Astrocyte (in vitro differentiated cells and primary cell): ENCODE data around the gene COMMD3.

Experiments
- EZH2 ChIP-seq: IDR thresholded peaks from 2 replicates; pipeline ENCODE4 v1.6.1; 2012; ENCODE audit warnings: mild to moderate bottlenecking, low read length, inconsistent platforms; ENCODE audit not compliant: insufficient read depth
- TF ChIP-seq, protein P1 (sequence below): IDR thresholded peaks from 2 replicates; pipeline ENCODE4 v1.5.1; 2011; ENCODE audit warnings: low read depth, mild to moderate bottlenecking, inconsistent platforms, low read length, moderate library complexity; ENCODE audit not compliant: insufficient read depth

DNA sequence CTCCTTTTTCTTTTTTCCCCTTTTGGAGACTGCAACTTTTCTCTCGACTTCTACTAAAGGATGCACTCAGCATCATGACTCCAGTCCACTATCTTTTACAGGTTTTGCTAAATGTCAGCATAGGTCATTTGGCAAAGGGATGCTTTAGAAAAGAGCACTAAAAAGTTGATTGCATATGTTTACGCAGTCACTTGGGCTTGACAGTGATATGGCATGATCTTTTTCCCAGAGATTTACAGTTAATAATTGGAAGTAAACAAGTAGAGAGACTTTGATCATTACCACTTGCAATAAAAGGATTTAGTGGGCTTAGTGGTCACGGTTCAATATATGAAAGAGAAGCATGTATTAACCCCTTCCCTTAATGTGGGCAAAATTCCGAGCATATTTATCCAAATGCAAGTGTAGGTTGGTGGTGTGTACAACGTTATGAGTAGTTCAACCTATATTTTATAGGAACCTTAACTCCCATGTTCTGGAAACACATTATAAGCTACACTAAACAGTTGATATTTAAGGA is 6.5 kb downstream of the COMMD3 start:
- TF ChIP-seq, protein P1, sequence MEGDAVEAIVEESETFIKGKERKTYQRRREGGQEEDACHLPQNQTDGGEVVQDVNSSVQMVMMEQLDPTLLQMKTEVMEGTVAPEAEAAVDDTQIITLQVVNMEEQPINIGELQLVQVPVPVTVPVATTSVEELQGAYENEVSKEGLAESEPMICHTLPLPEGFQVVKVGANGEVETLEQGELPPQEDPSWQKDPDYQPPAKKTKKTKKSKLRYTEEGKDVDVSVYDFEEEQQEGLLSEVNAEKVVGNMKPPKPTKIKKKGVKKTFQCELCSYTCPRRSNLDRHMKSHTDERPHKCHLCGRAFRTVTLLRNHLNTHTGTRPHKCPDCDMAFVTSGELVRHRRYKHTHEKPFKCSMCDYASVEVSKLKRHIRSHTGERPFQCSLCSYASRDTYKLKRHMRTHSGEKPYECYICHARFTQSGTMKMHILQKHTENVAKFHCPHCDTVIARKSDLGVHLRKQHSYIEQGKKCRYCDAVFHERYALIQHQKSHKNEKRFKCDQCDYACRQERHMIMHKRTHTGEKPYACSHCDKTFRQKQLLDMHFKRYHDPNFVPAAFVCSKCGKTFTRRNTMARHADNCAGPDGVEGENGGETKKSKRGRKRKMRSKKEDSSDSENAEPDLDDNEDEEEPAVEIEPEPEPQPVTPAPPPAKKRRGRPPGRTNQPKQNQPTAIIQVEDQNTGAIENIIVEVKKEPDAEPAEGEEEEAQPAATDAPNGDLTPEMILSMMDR: no peak
- TF ChIP-seq EZH2: no peak
